Heart left ventricle (tissue), 16 donors: ENCODE data around the gene HMG20A. TPM values are rescaled to one million over a fixed set of nuclear protein-coding genes. Genes with fewer than 3 reads are reported as not detected.

Experiments
- ATAC-seq, 4 donors: fragments of 200-7000 bp; cut with Tn5 transposase; one replicate each; pipeline ENCODE4 v1.9.1; 2020 to 2022; ENCODE audit warnings: moderate library complexity in 4 of 4, mild to moderate bottlenecking in 3 of 4, moderate number of reproducible peaks in 1 of 4
- DNase-seq, 5 donors: peaks; one replicate each; pipeline ENCODE4 v3.0.0-alpha.2; 2020
- H3K27ac ChIP-seq, 12 donors: fragments of 200-600 bp; sonication (generic) in 4 of 12; one replicate each; pipeline versions ENCODE4 v1.5.0 to v1.8.0; 2016 to 2022; ENCODE audit warnings: mild to moderate bottlenecking in 2 of 12
- H3K27me3 ChIP-seq, 9 donors: fragments of 200-600 bp; sonication (generic) in 2 of 9; one replicate each; pipeline versions ENCODE4 v1.5.1 to v1.8.0; 2016 to 2022; ENCODE audit warnings: mild to moderate bottlenecking in 3 of 9
- H3K36me3 ChIP-seq, 9 donors: fragments of 200-600 bp; sonication (generic) in 2 of 9; one replicate each; pipeline versions ENCODE4 v1.5.0 to v1.8.0; 2018 to 2022; ENCODE audit warnings: mild to moderate bottlenecking in 2 of 9
- H3K4me1 ChIP-seq, 12 donors: fragments of 200-600 bp; sonication (generic) in 4 of 12; one replicate each; pipeline versions ENCODE4 v1.5.0 to v1.8.0; 2016 to 2022; ENCODE audit warnings: mild to moderate bottlenecking in 3 of 12
- H3K4me3 ChIP-seq, 12 donors: fragments of 200-600 bp; sonication (generic) in 4 of 12; one replicate each; pipeline versions ENCODE4 v1.5.0 to v1.8.0; 2017 to 2022; ENCODE audit warnings: mild to moderate bottlenecking in 9 of 12, moderate library complexity in 4 of 12
- H3K9me3 ChIP-seq, 12 donors: fragments of 200-600 bp; sonication (generic) in 4 of 12; one replicate each; pipeline versions ENCODE4 v1.5.0 to v1.8.0; 2016 to 2022; ENCODE audit warnings: mild to moderate bottlenecking in 1 of 12
- CTCF ChIP-seq, 12 donors: fragments of 200-600 bp; sonication (generic) in 4 of 12; IDR thresholded peaks; one replicate each; pipeline versions ENCODE4 v1.5.0 to v1.8.0; 2018 to 2022; ENCODE audit warnings: antibody characterized with exemption in 12 of 12, mild to moderate bottlenecking in 5 of 12
- POLR2A ChIP-seq, 2 donors: fragments of 450-650 bp; IDR thresholded peaks; one replicate each; pipeline ENCODE4 v1.6.1; 2017; ENCODE audit warnings: antibody characterized with exemption in 2 of 2, mild to moderate bottlenecking in 2 of 2, moderate library complexity in 2 of 2
- WGBS, 4 donors: extraction: QIAGEN DNeasy Blood & Tissue Kit in 2 of 4; methylation state at CpG; one replicate each; pipeline versions ENCODE4 v1.1.5 to v1.1.7; 2013 to 2018; 5-methylcytosine and 5-hydroxymethylcytosine counted together
- intact Hi-C, 10 donors: fragments of 100-400 bp; cut with DNase I; formaldehyde crosslinking; loops; one replicate each; pipeline versions ENCODE4 v1.11.1 to v1.14.2; 2022
- polyA plus RNA-seq, 2 donors: library from polyadenylated mRNA; stranded (reverse); fragments of 200-250 nt; gene quantifications; one replicate each; pipeline ENCODE4 v1.2.3, GENCODE V29; 2013
- total RNA-seq, 9 donors: library from RNA; depleted of rRNA in 2 of 9; stranded (reverse); fragments of >200 nt in 2 of 9; fragmentation: NEBNext Ultra II Directional in 3 of 9; extraction: Animal tissue kit (Norgen Biotek cat#: 25700) in 3 of 9; gene quantifications; one replicate each; pipeline versions ENCODE4 v1.1.0 to v1.2.4, GENCODE V29; 2016 to 2023
- donor health status: ischemic (EF 13 %, LVEDD 7.1; RV severe dilation, severe dysfunction).
- donor health status: healthy with polysubstance abuse.
- donor health status: DM: no; HTN: yes; CAD: no.
- donor health status: DM: no; HTN: no; CAD: no.
- donor health status: ischemic (EF 25% LVEDD 6.9; RV normal size, moderate dysfunction).
- donor health status: ischemic (EF 25% LVEDD 5.7; RV mildly dilated, moderate dysfunction).
- donor health status: healthy.
- donor health status: DM: yes; HTN: yes; CAD: no.
- donor health status: ischemic (EF 35%, LVEDD 5.7; RV mildly dilated, moderate dysfunction).
- donor health status: nonischemic (EF 11% LVEDD 7.7; RV severe dilation, severe dysfunction).
- donor health status: DM: yes; HTN: yes; CAD: no.
- donor health status: PGD.
- donor health status: ischemic (EF 29% LVEDD 5.4; RV normal size, mild dysfunction).
- donor health status: nonischemic (EF 23%, LVEDD 6.1; RV moderate dilation, normal function).

The HMG20A gene
- total and polyA plus RNA-seq, 11 donors: 14.8 to 54.1 (median 32.0) TPM

GRCh38 chr15:77518458-77518857 lies 97.8 kb downstream of the HMG20A start:
- no peaks in the 10 kb centered on the region for H3K36me3 ChIP-seq
- TF ChIP-seq POLR2A (IDR thresholded peaks at IDR 0.05): no peak
- TF ChIP-seq CTCF (IDR thresholded peaks at IDR 0.05): no peak
- no peaks in the 10 kb centered on the region for H3K27me3 ChIP-seq
- no peak for ATAC-seq
- no peak overlapping the region for H3K4me3 ChIP-seq
- H3K27ac ChIP-seq: no peak overlapping the region
- intact Hi-C loops: no loop called here
- H3K4me1 ChIP-seq: peaks cover 0 to 3% (median 0%) of the 10 kb centered on the region in 12 donors
- no peaks in the 10 kb centered on the region for H3K9me3 ChIP-seq
- no peak for DNase-seq
- 88 to 97% (median 97%) methylated on average over 6 of the region's 6 CpGs for WGBS, 4 donors

GRCh38 chr15:77519540-77519939 lies 98.9 kb downstream of the HMG20A start:
- DNase-seq (no peak), ATAC-seq (no peak)
- Histone ChIP-seq H3K27ac (no peak overlapping the region), H3K9me3 (no peaks in the 10 kb centered on the region), H3K4me3 (no peak overlapping the region), H3K27me3 (no peaks in the 10 kb centered on the region), H3K36me3 (no peaks in the 10 kb centered on the region), H3K4me1 (peaks cover 0 to 2% (median 0%) of the 10 kb centered on the region in 12 donors)
- intact Hi-C loops: no loop called here
- TF ChIP-seq CTCF (IDR thresholded peaks at IDR 0.05) (no peak), POLR2A (IDR thresholded peaks at IDR 0.05) (no peak)
- 82 to 90% (median 85%) methylated on average over 3 of the region's 3 CpGs for WGBS, 4 donors

DNA sequence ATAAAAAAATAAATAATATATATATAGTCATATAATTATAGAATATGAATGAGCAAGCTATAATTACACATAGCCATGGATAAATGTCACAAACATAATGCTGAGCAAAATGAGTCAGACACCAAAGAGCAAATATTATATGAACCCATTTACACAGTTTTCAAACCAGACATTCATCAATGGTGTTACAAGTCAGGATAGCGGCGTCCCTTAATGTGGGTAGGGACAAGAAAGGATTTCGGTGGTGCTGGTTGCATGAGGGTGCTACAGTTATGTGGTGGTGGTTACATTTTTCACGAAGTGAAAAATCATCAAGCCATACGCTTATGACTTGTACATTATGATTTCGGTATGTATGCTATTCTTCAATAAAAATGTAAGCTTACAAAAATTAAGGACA lies 100.5 kb downstream of the HMG20A start:
- ATAC-seq (no peak), DNase-seq (no peak)
- TF ChIP-seq POLR2A (IDR thresholded peaks at IDR 0.05) (no peak), CTCF (IDR thresholded peaks at IDR 0.05) (no peak)
- no peaks in the 10 kb centered on the region for H3K36me3 ChIP-seq
- WGBS, 4 donors: 91 to 97% (median 95%) methylated on average over 6 of the region's 6 CpGs
- H3K27ac ChIP-seq: no peak overlapping the region
- H3K9me3 ChIP-seq: no peaks in the 10 kb centered on the region
- H3K4me3 ChIP-seq: no peak overlapping the region
- H3K27me3 ChIP-seq: no peaks in the 10 kb centered on the region
- intact Hi-C loops: no loop called here
- H3K4me1 ChIP-seq: no peaks in the 10 kb centered on the region

- H3K27ac ChIP-seq: no peak overlapping the region
- H3K27me3 ChIP-seq: no peaks in the 10 kb centered on the region
- H3K36me3 ChIP-seq: no peaks in the 10 kb centered on the region
- intact Hi-C loops: no loop called here
- TF ChIP-seq CTCF (IDR thresholded peaks at IDR 0.05) (no peak), POLR2A (IDR thresholded peaks at IDR 0.05) (no peak)
- H3K9me3 ChIP-seq: no peaks in the 10 kb centered on the region
- peaks cover 0 to 36% (median 22%) of the 10 kb centered on the region in 12 donors for H3K4me1 ChIP-seq
- ATAC-seq: no peak
- WGBS, 4 donors: 81 to 94% (median 89%) methylated on average over 4 to 6 of the region's 6 CpGs
- peak in 1 of 5 donors; percentile 10 for DNase-seq
- no peak overlapping the region for H3K4me3 ChIP-seq
Observed at GRCh38 chr15:77525400-77525811, 104.7 kb downstream of the HMG20A start.
